Endometrial microvascular endothelial cells (primary cell): ENCODE data around the gene ALDH3A2. TPM values are rescaled to one million over a fixed set of nuclear protein-coding genes. Genes with fewer than 3 reads are reported as not detected.

Experiments
- in situ Hi-C: cut with HindIII; loops from 2 replicates; pipeline ENCODE4 v1.10.0; 2017; ENCODE audit warnings: low sequenced_read_pairs, low pct_unique_long_range_greater_than_20kb; ENCODE audit errors: inconsistent ontology term
- total RNA-seq: library from RNA; depleted of rRNA; stranded (reverse); fragments of >200 nt; gene quantifications from one replicate; pipeline ENCODE4 v1.2.3, GENCODE V29; 2015; ENCODE audit errors: inconsistent ontology term

ALDH3A2 gene
- total RNA-seq, 1 donor from 2014 or later = 75.4 TPM

GRCh38 chr17:19708431-19709175, 60.1 kb downstream of the ALDH3A2 start:
- in situ Hi-C loops = no loop called here

DNA sequence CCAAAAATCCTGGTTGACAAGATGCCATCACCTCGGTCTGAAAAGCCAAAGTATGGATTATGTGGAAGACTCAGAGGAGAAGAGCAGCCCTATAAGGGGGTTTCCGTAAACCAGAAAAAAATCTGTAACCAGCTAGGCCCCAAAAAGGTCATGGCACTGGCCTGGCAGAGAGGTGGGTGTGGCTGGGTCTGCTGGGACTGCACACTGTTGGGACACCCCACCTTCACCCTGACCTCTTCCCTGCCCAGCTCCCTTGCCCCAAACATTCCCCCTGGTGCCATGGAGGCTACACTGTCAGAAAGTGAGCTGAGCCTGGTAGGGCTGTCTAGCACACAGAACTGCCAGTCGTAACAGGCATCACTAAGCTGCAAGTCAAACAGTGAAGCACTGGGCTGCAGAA, 61.3 kb downstream of the ALDH3A2 start:
- in situ Hi-C loops = no loop called here

DNA sequence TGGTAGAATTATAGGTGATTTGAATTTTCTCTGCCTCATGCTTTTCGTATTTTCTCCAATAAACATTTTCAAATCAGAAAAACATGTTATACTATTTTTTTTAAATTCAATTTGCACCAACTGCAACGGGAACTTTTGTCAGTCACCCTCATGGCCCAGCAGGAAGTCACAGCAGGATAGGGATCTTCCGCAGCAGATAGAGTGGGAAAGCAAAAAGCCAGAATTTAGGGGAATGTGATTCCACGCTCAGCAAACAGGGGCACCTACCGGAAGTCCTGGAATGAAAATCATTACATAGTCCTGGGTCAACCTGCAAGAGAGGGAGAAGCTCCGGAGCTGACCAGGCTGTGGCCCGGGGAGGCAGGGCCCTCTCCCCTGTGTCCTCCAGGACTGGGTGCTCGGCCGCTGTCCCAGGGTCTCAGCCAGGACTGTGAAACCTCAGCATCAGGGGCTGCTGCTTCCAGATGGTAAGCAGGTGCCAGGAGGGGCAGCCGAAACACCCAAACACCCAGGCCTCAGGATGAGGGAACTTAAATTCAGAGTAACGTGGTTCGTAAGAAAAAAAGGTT, 64.0 kb downstream of the ALDH3A2 start:
- in situ Hi-C loops = no loop called here

DNA sequence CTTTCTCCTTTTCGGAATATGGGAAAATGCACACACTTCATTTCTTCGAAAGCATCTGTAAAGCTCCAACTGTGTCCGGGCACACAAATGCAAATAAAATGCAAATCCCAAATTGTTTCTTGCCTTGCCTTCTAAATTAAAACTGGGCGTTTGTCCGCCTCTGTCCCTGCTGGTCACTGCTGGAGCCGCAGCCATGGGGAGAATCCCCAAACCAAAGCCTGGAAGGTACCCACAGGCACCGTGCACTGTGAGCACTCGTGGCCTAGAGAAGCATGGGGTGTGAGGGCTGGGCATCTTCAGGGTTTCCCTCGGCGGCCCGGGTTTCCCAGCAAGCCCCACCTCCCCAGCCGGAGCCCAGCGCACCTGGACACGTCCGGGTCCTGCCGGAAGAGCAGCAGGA, 64.9 kb downstream of the ALDH3A2 start:
- in situ Hi-C loops = no loop called here

GRCh38 chr17:19713901-19714361, 65.4 kb downstream of the ALDH3A2 start:
- in situ Hi-C loops = no loop called here

GRCh38 chr17:19714542-19715411, 66.2 kb downstream of the ALDH3A2 start:
- in situ Hi-C loops = no loop called here

GRCh38 chr17:19716108-19717030, 67.8 kb downstream of the ALDH3A2 start, which contains the start of gene SLC47A2:
Gene SLC47A2 (minus strand): TSS chr17:19716584. CDS start chr17:19716555, 29 bp downstream.
- in situ Hi-C loops = no loop called here

DNA sequence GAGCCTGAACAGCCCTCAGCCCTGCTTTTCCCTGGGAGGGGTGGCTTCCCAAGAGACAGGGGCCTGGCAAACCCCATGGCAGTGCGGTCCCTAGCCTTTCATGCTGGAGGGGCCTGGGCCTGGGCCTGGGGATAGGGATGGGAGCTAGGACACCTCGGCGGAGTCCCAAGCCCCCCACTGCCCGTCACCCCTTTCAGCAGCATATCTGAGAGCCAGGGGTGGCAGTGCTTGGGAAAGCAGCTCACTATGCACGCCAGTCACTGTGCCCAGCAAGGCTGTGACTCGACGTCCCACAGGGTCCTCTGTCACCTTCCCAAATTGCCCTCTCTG, 68.4 kb downstream of the ALDH3A2 start:
- in situ Hi-C loops = no loop called here

DNA sequence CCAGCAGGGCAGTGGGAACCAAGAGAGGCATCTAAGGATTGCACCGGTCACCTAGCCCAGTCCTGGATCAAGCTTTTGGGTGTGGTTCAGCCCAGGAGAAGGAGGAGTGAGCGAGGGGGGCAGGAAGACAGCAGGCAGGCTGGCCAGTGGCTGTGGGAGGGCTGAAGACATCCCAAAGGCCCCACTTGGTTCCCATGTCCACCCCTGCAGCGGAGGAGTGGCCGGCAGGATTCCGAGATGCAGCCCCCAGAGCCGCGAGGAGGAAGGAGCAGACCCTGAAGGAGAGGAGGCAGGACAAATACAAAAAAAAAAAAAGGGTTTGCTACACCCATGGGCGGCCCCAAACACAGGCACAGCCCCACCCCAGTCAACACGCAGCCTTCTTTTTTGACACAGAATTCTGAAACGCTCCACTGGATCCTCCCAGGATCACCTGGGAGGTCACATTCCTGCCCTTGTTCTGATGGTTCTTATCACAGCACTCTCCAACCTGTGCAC, 68.9 kb downstream of the ALDH3A2 start:
- in situ Hi-C loops = no loop called here

DNA sequence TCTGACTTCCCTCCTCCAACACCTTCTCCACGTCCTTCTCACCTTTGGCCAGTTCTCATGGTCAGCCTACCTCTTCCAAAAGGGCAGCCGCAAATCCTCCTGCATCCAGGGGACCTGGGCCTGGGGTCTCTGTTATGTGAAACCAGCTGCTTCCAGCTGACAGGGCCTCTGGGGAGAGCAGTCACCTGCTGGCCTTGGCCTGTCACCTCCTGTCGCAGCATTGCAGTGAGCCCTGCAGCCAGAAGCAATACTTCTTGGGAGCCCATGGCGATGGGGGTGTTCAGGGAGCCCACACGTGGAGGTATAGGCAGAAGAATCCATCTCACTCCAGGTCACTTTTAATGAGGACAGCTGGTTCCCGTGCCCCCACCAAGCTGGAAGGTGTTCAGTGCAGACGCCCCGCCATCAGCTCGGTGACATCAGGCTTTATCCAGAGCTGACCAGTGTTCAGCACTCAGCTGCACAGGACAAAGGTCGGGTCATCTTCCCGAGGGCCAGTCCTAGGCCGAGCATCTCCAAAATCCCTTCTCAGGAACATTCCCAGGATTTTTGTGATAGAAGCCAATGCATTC, 69.6 kb downstream of the ALDH3A2 start:
- in situ Hi-C loops = no loop called here

DNA sequence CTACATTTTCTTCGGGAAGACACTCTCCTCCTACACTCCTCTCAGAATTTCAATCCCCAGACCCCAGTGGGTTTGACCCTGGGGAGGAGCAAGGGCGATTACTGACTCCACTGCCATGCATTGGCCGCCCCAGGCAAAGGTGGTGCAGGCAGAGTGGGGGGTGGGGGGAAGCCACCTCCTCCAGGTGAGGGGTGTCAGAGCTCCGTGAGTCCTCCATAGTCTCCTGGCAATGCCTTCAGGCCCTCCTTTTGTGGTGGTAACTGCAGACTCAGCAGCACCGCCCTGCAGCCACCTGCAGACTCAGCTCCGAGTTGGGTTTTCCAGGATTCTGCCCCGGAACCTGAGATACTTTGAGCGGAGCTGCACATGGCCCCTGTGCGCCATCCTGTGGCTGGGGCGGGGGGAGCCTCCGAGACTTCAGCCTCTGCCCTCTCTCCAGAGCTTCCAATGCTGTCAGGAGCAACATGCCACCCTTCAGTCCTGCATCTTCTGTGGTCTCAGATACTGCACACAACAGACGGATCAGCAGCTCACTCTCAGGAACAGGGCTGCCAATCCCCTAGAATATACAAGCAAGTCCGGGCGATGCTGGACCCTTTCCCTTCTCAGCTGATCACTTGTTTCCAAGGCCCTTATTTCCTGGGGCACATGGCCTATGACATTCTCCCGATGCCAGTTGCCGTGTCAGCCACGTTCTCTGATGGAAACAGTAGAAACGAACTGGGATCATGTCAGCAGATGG, 70.2 kb downstream of the ALDH3A2 start:
- in situ Hi-C loops = no loop called here

DNA sequence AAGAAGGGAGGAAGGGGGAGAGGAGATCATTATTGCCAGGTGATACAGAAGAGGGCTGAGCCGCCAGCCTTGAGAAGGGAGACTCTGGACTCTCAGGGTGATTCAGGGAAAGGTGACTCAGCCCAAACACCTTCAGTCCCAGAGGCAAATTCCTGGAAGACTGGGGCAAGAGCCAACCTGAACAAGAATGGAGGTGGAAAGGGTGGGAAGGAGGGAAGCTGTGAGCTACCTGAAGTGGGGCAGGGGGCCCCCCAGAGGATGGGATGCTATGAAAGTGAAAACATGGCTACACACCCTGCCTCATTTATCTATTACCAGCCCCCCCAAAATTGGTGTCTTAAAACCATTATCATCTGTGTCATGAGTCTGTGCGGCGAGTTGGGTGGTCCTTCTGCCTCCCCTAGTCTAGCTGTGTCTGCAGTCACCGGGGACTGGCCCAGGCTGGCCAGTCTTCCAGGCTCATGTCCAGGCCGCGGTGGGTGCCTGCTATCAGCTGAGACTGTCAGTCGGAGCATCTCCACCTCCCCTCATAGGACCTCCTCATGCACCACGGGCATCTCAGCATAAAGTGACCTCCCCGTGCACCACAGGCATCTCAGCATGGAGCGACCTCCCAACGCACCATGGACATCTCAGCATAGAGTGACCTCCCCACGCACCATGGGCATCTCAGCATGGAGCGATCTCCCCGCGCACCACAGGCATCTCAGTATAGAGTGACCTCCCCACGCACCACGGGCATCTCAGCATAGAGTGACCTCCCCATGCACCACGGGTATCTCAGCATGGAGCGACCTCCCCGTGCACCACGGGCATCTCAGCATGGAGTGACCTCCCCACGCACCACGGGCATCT, 71.0 kb downstream of the ALDH3A2 start:
- in situ Hi-C loops = no loop called here

DNA sequence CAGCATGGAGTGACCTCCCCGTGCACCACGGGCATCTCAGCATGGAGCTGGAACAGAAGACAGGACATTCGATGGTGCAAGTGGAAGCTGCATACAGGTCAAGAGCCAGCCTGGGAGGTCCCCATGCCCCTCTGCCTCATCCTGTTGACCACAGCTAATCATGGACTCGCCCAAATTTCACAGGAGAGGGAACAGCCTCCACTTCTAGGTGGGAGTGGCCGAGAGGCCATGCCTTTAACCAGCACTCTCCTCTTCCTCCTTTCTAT, 71.6 kb downstream of the ALDH3A2 start:
- in situ Hi-C loops = no loop called here

DNA sequence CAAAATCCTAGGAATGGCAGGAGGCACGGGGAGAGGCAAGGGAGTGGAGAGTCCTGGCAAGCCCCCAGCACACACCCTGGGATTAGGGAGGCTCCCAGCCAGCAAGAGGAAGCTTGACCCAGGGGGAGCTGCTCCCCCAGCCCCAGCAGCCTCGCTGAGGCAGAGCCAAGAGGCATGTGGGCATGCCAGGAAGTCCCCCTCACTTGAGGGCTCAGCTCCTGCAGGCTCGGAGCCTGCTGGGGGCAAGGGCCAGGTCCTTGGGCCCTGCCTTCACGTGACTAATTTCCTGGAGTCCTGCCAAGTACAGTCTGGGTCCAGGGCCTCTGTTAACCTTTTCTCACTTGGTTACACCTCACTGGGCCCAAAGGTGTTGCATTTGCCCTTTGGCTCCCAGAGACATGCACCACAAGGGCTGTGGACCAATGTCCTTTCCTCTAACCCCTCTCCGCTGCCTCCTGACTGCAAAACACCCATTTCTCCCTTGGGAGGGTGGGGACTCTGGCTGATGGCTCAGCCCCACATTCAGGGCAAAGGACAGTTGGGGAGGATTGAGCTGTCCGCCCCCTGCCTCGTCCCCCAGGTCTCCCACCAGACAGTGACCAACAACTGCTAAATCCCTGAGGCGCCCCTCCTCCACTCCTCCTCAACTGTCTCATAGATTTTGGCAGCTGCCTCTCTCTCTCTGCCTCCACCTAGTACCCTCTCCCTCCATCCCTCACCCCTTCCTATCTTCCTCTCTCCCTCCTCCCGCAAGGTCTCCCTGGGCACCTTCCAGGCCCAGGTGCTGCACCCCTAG, 72.3 kb downstream of the ALDH3A2 start:
- in situ Hi-C loops = no loop called here

GRCh38 chr17:19723964-19724363, 75.4 kb downstream of the ALDH3A2 start:
- in situ Hi-C loops = no loop called here
